ENCODE results near the gene SMIM38. TPM values are rescaled to one million over a fixed set of nuclear protein-coding genes. Genes with fewer than 3 reads are reported as not detected.

Gene SMIM38
- total and polyA plus RNA-seq, 2 of the 4 experiments (the other 2 are of a cell fraction), result under 0.01 to 0.05 TPM

GRCh38 chr11:69119190-69119589 lies 36.5 kb upstream of the SMIM38 start:
- Histone ChIP-seq H3K36me3 (ENCODE audit: control insufficient read depth, insufficient read depth, low read length) (no peaks in the 10 kb centered on the region), H2BK15ac (ENCODE audit: low read depth, low read length) (no peak overlapping the region), H3K14ac (replicated peaks; ENCODE audit: low read depth, low read length) (no peak overlapping the region), H2BK5ac (ENCODE audit: low read depth, low read length, poor library complexity, severe bottlenecking) (no peak overlapping the region), H2BK20ac (ENCODE audit: low read depth, low read length) (no peak overlapping the region), H3K9me1 (ENCODE audit: insufficient read depth, low read length) (peaks cover 11% of the 10 kb centered on the region; the same call in 1 of the 2 replicates), H3K56ac (ENCODE audit: extremely low read depth, insufficient read depth, low read length) (no peak overlapping the region), H3K4me1 (ENCODE audit: control insufficient read depth, insufficient read depth, low read length) (peaks cover 20% of the 10 kb centered on the region), H3K4ac (ENCODE audit: low read depth, low read length) (no peak overlapping the region), H4K91ac (ENCODE audit: insufficient read depth, low read depth, low read length) (no peak overlapping the region), H3K18ac (ENCODE audit: low read depth, low read length) (no peak overlapping the region), H3K4me3 (ENCODE audit: insufficient read depth, low read depth, low read length) (no peak overlapping the region), H4K5ac (ENCODE audit: low read depth, low read length) (no peak overlapping the region), H2AFZ (replicated peaks; ENCODE audit: low read length, poor library complexity) (no peak overlapping the region), H3K79me1 (ENCODE audit: low read depth in 1 of 2, low read length in 2 of 2) (no peaks in the 10 kb centered on the region), H3K23ac (ENCODE audit: low read depth, low read length) (no peak overlapping the region), H3K9me3 (ENCODE audit: control insufficient read depth, insufficient read depth, low read length) (peaks cover 7% of the 10 kb centered on the region), H4K20me1 (ENCODE audit: insufficient read depth, low read length) (no peaks in the 10 kb centered on the region), H2AK5ac (ENCODE audit: low read depth, low read length) (no peak overlapping the region), H2AK9ac (replicated peaks; ENCODE audit: low read depth, low read length, poor library complexity) (no peak overlapping the region), H3K9ac (ENCODE audit: low read depth, low read length) (no peak overlapping the region), H3K27me3 (ENCODE audit: control insufficient read depth, insufficient read depth, low read length) (peaks cover 4% of the 10 kb centered on the region; the same call in 1 of the 2 replicates), H4K8ac (ENCODE audit: low read depth in 2 of 2, low read length in 2 of 2) (no peak overlapping the region), H3K27ac (ENCODE audit: insufficient read depth, low read length) (no peak overlapping the region), H3K4me2 (ENCODE audit: low read depth, low read length) (no peak overlapping the region), H2BK120ac (ENCODE audit: low read depth, low read length) (no peak overlapping the region)
- CTCF ChIA-PET, result no interaction called here
- dilution Hi-C loops (cut with HindIII; ENCODE audit: low sequenced_read_pairs, unreplicated experiment), result no loop called here
- no TSS peak for BruUV-seq (replicated peaks)
- TF ChIP-seq MAFK (IDR thresholded peaks at IDR 0.05; ENCODE audit: low read depth, low read length) (no peak), RCOR1 (IDR thresholded peaks at IDR 0.05; ENCODE audit: insufficient replicate concordance, low read length) (no peak), BHLHE40 (IDR thresholded peaks at IDR 0.05; ENCODE audit: low read depth, low read length) (no peak), MXI1 (IDR thresholded peaks at IDR 0.05; ENCODE audit: borderline replicate concordance, low read depth, low read length) (no peak)
- no CpG with 5 or more reads among the region's 2 CpGs for WGBS, 2 experiments (ENCODE audit: extremely low coverage in 2 of 2, insufficient read length in 1 of 2)
- in situ Hi-C loops (cut with MboI; ENCODE audit: low sequenced_read_pairs), result loop anchor here (25.0 kb wide), 1 partner anchor 1068 kb away; no protein-coding TSS in a partner anchor
- ATAC-seq (ENCODE audit: low read depth), result no peak
- POLR2A ChIA-PET (ENCODE audit: unreplicated experiment), result no interaction called here
- intact Hi-C loops (cut with micrococcal nuclease), result no loop called here
- DNase-seq, result no peak

Measured in IMR-90 (cell line).